HCT116 (cell line): ENCODE results near the gene PRPF40B. TPM values are rescaled to one million over a fixed set of nuclear protein-coding genes. Genes with fewer than 3 reads are reported as not detected.

Experiments used
- ATAC-seq: fragments of 200-7000 bp; cut with Tn5 transposase; 2 replicates; pipeline ENCODE4 v1.9.1; 2020; ENCODE audit warnings: mild to moderate bottlenecking, moderate library complexity
- BruUV-seq: library from RNA; stranded (reverse); fragments of 400-500 nt; replicated peaks from 2 replicates; lab custom pipeline; 2021; lab: Mats Ljungman, UMichigan
- CTCF ChIA-PET: fragments of 300-600 bp; sonication (Branson Sonifier 250); formaldehyde crosslinking; loops from one replicate; lab custom pipeline; 2021; ENCODE audit warnings: antibody characterized with exemption; lab: Charles Lee
- POLR2A ChIA-PET: fragments of 300-600, 350-600 bp; sonication (Branson Sonifier 250); formaldehyde crosslinking; loops from one replicate; lab custom pipeline; 2021; ENCODE audit warnings: antibody characterized with exemption; lab: Charles Lee
- RAD21 ChIA-PET, 2 experiments: fragments of 300-600 bp; sonication (Branson Sonifier 250); formaldehyde crosslinking; loops; one replicate each; lab custom pipeline; 2023; ENCODE audit warnings: low total read pairs in 2 of 2; ENCODE audit not compliant: uncharacterized antibody in 2 of 2, unreplicated experiment in 2 of 2, low non-redundant PET in 1 of 2; lab: Charles Lee
- DNase-seq: peaks from one replicate; pipeline ENCODE4 v3.0.0-alpha.2; 2010; ENCODE audit warnings: low read depth, low spot score
- H2AFZ ChIP-seq: fragments of 200-600 bp; shearing (Covaris generic), sonication (generic); 2 replicates; pipeline ENCODE4 v1.6.1; 2017; ENCODE audit warnings: low read depth, mixed run types, mixed read lengths, antibody characterized with exemption, low read length; ENCODE audit not compliant: poor library complexity, severe bottlenecking
- H3K27ac ChIP-seq: 2 replicates; pipeline ENCODE4 v1.5.1; 2012; ENCODE audit warnings: low read depth, low read length
- H3K27me3 ChIP-seq: fragments of 200-600 bp; sonication (generic); 2 replicates; pipeline ENCODE4 v1.6.1; 2016; ENCODE audit warnings: mixed run types, low read length, mixed read lengths; ENCODE audit not compliant: insufficient read depth
- H3K36me3 ChIP-seq, 2 experiments: fragments of 200-500 bp in 1 of 2; fragments of 200-600 bp in 1 of 2; sonication (Bioruptor generic) in 1 of 2; sonication (generic) in 1 of 2; 2 replicates each; pipeline versions ENCODE4 v1.5.1 to v1.6.1; 2014 to 2016; ENCODE audit warnings: low read length in 2 of 2, inconsistent platforms in 1 of 2, mixed read lengths in 1 of 2, mixed run types in 1 of 2; ENCODE audit not compliant: insufficient read depth in 2 of 2, control insufficient read depth in 1 of 2
- H3K4me1 ChIP-seq, 2 experiments: fragments of 200-600 bp in 1 of 2; sonication (generic) in 1 of 2; 2 replicates each; pipeline versions ENCODE4 v1.5.1 to v1.6.1; 2012 to 2017; ENCODE audit warnings: low read length in 2 of 2, inconsistent platforms in 1 of 2, mild to moderate bottlenecking in 1 of 2, mixed read lengths in 1 of 2, mixed run types in 1 of 2, moderate library complexity in 1 of 2; ENCODE audit not compliant: insufficient read depth in 2 of 2, control insufficient read depth in 1 of 2
- H3K4me2 ChIP-seq: fragments of 200-600 bp; sonication (generic); 2 replicates; pipeline ENCODE4 v1.6.1; 2017; ENCODE audit warnings: mixed run types, low read length, mixed read lengths
- H3K4me3 ChIP-seq, 2 experiments: fragments of 200-600 bp in 1 of 2; sonication (generic) in 1 of 2; replicated peaks in 1 of 2; 2 replicates each; pipeline ENCODE4 v1.5.1; 2011 to 2016; ENCODE audit warnings: low read length in 2 of 2, control low read depth in 1 of 2, low read depth in 1 of 2, mild to moderate bottlenecking in 1 of 2, mixed read lengths in 1 of 2, mixed run types in 1 of 2
- H3K79me2 ChIP-seq: fragments of 200-600 bp; sonication (generic); 2 replicates; pipeline ENCODE4 v1.6.1; 2017; ENCODE audit warnings: mild to moderate bottlenecking, mixed run types, low read length, moderate library complexity, mixed read lengths; ENCODE audit not compliant: insufficient read depth
- H3K9ac ChIP-seq: fragments of 200-600 bp; sonication (generic); 2 replicates; pipeline ENCODE4 v1.6.1; 2016; ENCODE audit warnings: low read length, mixed read lengths
- H3K9me2 ChIP-seq: fragments of 200-600 bp; sonication (generic), shearing (Covaris generic); 2 replicates; pipeline ENCODE4 v1.6.1; 2017; ENCODE audit warnings: mixed run types, mild to moderate bottlenecking, moderate library complexity; ENCODE audit not compliant: insufficient read depth
- H3K9me3 ChIP-seq, 2 experiments: fragments of 200-500 bp in 1 of 2; fragments of 200-600 bp in 1 of 2; sonication (Bioruptor generic) in 1 of 2; sonication (generic) in 1 of 2; 2 replicates each; pipeline ENCODE4 v1.6.1; 2014 to 2017; ENCODE audit warnings: low read length in 2 of 2, mixed read lengths in 2 of 2, inconsistent platforms in 1 of 2, low read depth in 1 of 2, mild to moderate bottlenecking in 1 of 2, mixed run types in 1 of 2, moderate library complexity in 1 of 2; ENCODE audit not compliant: control insufficient read depth in 1 of 2, insufficient read depth in 1 of 2
- H4K20me1 ChIP-seq: fragments of 200-600 bp; sonication (generic), shearing (Covaris generic); 2 replicates; pipeline ENCODE4 v1.6.1; 2017; ENCODE audit warnings: mixed run types, mild to moderate bottlenecking, moderate library complexity; ENCODE audit not compliant: insufficient read depth
- ATF3 ChIP-seq: IDR thresholded peaks from 2 replicates; pipeline ENCODE4 v1.6.1; 2012
- CBX3 ChIP-seq: IDR thresholded peaks from 2 replicates; pipeline ENCODE4 v1.6.1; 2012; ENCODE audit warnings: low read depth
- CTCF ChIP-seq, 3 experiments: fragments of 200-600 bp in 1 of 3; sonication (generic) in 1 of 3; IDR thresholded peaks in 2 of 3; conservative IDR thresholded peaks in 1 of 3; 2 replicates each; pipeline ENCODE4 v1.5.1; 2012 to 2017; ENCODE audit warnings: low read depth in 2 of 3, low read length in 2 of 3, antibody characterized with exemption in 1 of 3, borderline replicate concordance in 1 of 3, control low read depth in 1 of 3, mild to moderate bottlenecking in 1 of 3, mixed read lengths in 1 of 3, mixed run types in 1 of 3, moderate library complexity in 1 of 3; ENCODE audit not compliant: insufficient read depth in 1 of 3
- EGR1 ChIP-seq: IDR thresholded peaks from 2 replicates; pipeline ENCODE4 v1.6.1; 2012; ENCODE audit warnings: low read depth
- ELF1 ChIP-seq: IDR thresholded peaks from 2 replicates; pipeline ENCODE4 v1.6.1; 2012; ENCODE audit warnings: low read depth, borderline replicate concordance
- EZH2phosphoT487 ChIP-seq: fragments of 200-600 bp; IDR thresholded peaks from 2 replicates; pipeline ENCODE4 v1.6.1; 2018; ENCODE audit warnings: antibody characterized with exemption, borderline replicate concordance
- JUND ChIP-seq: IDR thresholded peaks from 2 replicates; pipeline ENCODE4 v1.6.1; 2012
- MAX ChIP-seq: IDR thresholded peaks from 2 replicates; pipeline ENCODE4 v1.6.1; 2012
- SP1 ChIP-seq: IDR thresholded peaks from 2 replicates; pipeline ENCODE4 v1.6.1; 2012; ENCODE audit warnings: low read depth
- SRF ChIP-seq: IDR thresholded peaks from 2 replicates; pipeline ENCODE4 v1.6.1; 2012; ENCODE audit warnings: low read depth
- YY1 ChIP-seq: IDR thresholded peaks from 2 replicates; pipeline ENCODE4 v1.6.1; 2011; ENCODE audit warnings: low read length, low read depth, moderate library complexity, mild to moderate bottlenecking; ENCODE audit not compliant: insufficient replicate concordance; ENCODE audit errors: extremely low read depth
- ZBTB33 ChIP-seq: IDR thresholded peaks from 2 replicates; pipeline ENCODE4 v1.6.1; 2011; ENCODE audit warnings: mild to moderate bottlenecking, low read length, moderate library complexity; ENCODE audit not compliant: insufficient replicate concordance; ENCODE audit errors: extremely low read depth
- intact Hi-C: fragments of 100-400 bp; cut with micrococcal nuclease; formaldehyde crosslinking; loops from 2 replicates; pipeline ENCODE4 v1.10.0; 2022
- total RNA-seq: library from RNA; stranded (reverse); gene quantifications from one replicate; pipeline ENCODE4 v1.2.1, GENCODE V29; 2021; ENCODE audit not compliant: unreplicated experiment

PRPF40B gene
- total RNA-seq, 1 experiment from 2014 or later: 29.0 TPM

DNA sequence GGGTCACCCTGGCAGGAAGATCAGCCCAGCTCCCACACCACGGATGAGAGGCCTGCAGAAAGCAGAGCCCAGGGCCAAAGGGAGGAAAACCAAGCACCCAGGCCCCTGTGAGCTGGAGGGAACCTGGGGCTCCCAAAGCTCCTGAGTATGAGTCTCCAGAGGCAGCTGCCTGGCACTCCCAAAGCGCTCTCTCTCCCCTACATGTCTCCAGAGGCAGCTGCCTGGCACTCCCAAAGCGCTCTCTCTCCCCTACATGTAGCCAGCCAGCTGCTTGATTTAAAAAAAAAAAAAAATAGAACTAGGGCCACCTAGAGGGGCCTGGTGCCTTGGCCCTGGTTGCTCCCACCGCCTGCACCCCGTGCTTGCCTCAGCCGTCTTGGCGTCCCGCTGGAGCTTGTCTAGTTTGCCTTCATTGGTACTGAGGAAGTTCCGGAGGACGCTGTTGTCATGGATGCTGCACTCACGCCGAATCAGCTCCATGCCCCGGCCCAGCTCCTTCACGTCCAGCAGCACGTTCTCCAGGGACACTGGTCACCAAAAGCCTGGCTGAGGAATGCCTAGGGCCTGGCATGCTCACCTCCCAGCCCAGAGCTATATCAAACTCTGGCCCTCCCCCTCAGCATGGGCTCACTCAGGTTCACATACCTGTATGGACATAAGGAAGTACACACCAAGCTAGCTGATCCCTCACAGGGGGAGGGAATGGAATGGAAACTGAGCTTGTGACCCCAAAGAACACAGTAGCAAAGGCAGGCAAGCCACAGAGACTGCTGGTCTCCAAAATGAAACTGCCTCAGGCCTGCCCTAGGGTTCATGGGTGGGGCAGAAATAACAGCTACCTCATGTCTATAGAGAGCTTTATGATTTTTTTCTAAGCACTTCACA is 24.7 kb downstream of the PRPF40B start:
- no peak for DNase-seq
- Histone ChIP-seq H3K79me2 (no peaks in the 10 kb centered on the region), H3K4me2 (no peak overlapping the region), H3K4me1 (peaks cover 0 to 4% of the 10 kb centered on the region in 2 experiments; a peak in 2 of 4 replicates), H2AFZ (no peak overlapping the region), H3K4me3 (no peak overlapping the region), H3K9ac (no peak overlapping the region), H3K9me3 (no peaks in the 10 kb centered on the region), H3K27ac (no peak overlapping the region; the same call in 1 of the 2 replicates), H4K20me1 (no peaks in the 10 kb centered on the region), H3K27me3 (no peaks in the 10 kb centered on the region), H3K36me3 (no peaks in the 10 kb centered on the region), H3K9me2 (no peaks in the 10 kb centered on the region)
- ChIA-PET RAD21 (no interaction called here), CTCF (interaction anchor here (0.9 to 1.8 kb wide), 4 partner anchors 11 to 191 kb away, joined by 3 to 6 read pairs (median 4); partner anchors contain the start of gene TMBIM6), POLR2A (interaction anchor here (1.3 to 2.5 kb wide), 2 partner anchors 12 to 93 kb away, joined by 4 to 14 read pairs; partner anchors contain the start of gene TMBIM6)
- ATAC-seq: no peak
- TF ChIP-seq ELF1: no peak
- TF ChIP-seq SRF: no peak
- intact Hi-C loops: loop anchor here (10.0 kb wide), 1 partner anchor 187 kb away; no protein-coding TSS in a partner anchor
- no TSS peak for BruUV-seq

- H3K9me2 ChIP-seq: no peaks in the 10 kb centered on the region
- H3K4me2 ChIP-seq: no peak overlapping the region
- intact Hi-C loops: loop anchor here (10.0 kb wide), 1 partner anchor 186 kb away; no protein-coding TSS in a partner anchor
- H3K4me3 ChIP-seq: no peak overlapping the region
- no peak overlapping the region for H2AFZ ChIP-seq
- no TSS peak for BruUV-seq
- TF ChIP-seq ZBTB33 (no peak), SRF (no peak), ATF3 (no peak), MAX (no peak), EZH2phosphoT487 (no peak), SP1 (no peak), JUND (no peak), YY1 (no peak), EGR1 (no peak), CTCF (IDR thresholded peaks at IDR 0.05 in 2 of 3, conservative IDR thresholded peaks at IDR 0.05 in 1 of 3; ENCODE audit: borderline replicate concordance in 1 of 3, insufficient read depth in 1 of 3, low read depth in 2 of 3, low read length in 2 of 3) (no peak), ELF1 (no peak), CBX3 (no peak)
- POLR2A ChIA-PET: interaction anchor here (1.3 to 2.5 kb wide), 2 partner anchors 13 to 93 kb away, joined by 4 to 14 read pairs; partner anchors contain the start of gene TMBIM6
- H3K27ac ChIP-seq: no peak overlapping the region; the same call in 1 of the 2 replicates
- RAD21 ChIA-PET: no interaction called here
- H3K27me3 ChIP-seq: no peaks in the 10 kb centered on the region
- H4K20me1 ChIP-seq: no peaks in the 10 kb centered on the region
- H3K79me2 ChIP-seq: no peaks in the 10 kb centered on the region
- no peaks in the 10 kb centered on the region for H3K36me3 ChIP-seq
- H3K9ac ChIP-seq: no peak overlapping the region
- ATAC-seq: no peak
- CTCF ChIA-PET: interaction anchor here (0.9 to 1.8 kb wide), 2 partner anchors 11 to 93 kb away, joined by 4 to 6 read pairs; partner anchors contain the start of gene TMBIM6
- peaks cover 0 to 4% of the 10 kb centered on the region in 2 experiments; a peak in 2 of 4 replicates for H3K4me1 ChIP-seq
- no peak for DNase-seq
- no peaks in the 10 kb centered on the region for H3K9me3 ChIP-seq
Measured at GRCh38 chr12:49648712-49649003, 25.3 kb downstream of the PRPF40B start.
